Esophagus muscularis mucosa (tissue), 3 donors: ENCODE measurements around the gene TBX2.

Experiments
- POLR2A ChIP-seq: fragments of 450-650 bp; IDR thresholded peaks from one replicate; pipeline ENCODE4 v1.6.1; 2017; ENCODE audit warnings: antibody characterized with exemption, moderate library complexity, mild to moderate bottlenecking, low read depth
- TF ChIP-seq, protein P1 (sequence below), 3 experiments: fragments of 200-600 bp in 2 of 3; fragments of 450-650 bp in 1 of 3; sonication (generic) in 2 of 3; IDR thresholded peaks; one replicate each; pipeline ENCODE4 v1.5.1; 2017 to 2019; ENCODE audit warnings: antibody characterized with exemption in 3 of 3, mild to moderate bottlenecking in 2 of 3, moderate library complexity in 1 of 3

DNA sequence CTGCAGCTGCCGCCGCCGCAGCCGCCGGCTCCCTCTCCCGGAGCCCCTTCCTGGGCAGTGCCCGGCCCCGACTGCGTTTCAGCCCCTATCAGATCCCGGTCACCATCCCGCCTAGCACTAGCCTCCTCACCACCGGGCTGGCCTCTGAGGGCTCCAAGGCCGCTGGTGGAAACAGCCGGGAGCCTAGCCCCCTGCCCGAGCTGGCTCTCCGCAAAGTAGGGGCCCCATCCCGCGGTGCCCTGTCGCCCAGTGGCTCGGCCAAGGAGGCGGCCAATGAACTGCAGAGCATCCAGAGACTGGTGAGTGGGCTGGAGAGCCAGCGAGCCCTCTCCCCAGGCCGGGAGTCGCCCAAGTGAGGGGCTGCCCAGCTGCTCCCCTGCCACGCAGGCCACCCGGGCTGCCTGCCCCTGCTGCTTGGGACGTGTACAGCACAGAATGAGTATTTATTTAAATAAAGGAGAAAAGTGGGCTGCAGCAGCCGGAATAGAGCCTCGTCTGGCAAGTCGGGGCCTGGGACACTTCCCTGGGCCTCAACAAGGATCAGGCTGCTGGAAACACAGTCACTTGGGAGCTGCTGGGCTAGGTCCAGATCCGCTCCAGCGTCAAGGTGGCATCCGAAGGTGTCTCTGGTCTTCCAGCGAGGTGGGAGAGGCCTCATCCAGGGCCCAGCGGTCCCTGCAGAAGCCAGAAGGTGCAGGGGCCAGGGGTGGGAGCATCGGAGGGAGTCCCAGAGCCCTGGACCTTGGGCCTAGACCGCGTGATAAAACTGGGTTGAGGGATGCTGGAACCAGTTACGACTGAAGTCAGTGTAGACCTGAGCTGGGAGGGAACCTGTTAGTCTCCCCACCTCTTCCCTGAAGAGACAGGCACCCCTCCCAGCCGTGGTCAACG lies 8.8 kb downstream of the TBX2 start:
- TF ChIP-seq POLR2A, result no peak
- TF ChIP-seq, protein P1, sequence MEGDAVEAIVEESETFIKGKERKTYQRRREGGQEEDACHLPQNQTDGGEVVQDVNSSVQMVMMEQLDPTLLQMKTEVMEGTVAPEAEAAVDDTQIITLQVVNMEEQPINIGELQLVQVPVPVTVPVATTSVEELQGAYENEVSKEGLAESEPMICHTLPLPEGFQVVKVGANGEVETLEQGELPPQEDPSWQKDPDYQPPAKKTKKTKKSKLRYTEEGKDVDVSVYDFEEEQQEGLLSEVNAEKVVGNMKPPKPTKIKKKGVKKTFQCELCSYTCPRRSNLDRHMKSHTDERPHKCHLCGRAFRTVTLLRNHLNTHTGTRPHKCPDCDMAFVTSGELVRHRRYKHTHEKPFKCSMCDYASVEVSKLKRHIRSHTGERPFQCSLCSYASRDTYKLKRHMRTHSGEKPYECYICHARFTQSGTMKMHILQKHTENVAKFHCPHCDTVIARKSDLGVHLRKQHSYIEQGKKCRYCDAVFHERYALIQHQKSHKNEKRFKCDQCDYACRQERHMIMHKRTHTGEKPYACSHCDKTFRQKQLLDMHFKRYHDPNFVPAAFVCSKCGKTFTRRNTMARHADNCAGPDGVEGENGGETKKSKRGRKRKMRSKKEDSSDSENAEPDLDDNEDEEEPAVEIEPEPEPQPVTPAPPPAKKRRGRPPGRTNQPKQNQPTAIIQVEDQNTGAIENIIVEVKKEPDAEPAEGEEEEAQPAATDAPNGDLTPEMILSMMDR (IDR thresholded peaks at IDR 0.05), result no peak
